ENCODE results near the gene RNMT.
A peak's percentile ranks its signal among the peaks of the same experiment; 100 is the strongest.
"Not testable (repeated sequence)": the region's sequence is repeated elsewhere in the genome, so short reads cannot be mapped to it uniquely, and the experiment has no call there.

RNMT gene

DNA sequence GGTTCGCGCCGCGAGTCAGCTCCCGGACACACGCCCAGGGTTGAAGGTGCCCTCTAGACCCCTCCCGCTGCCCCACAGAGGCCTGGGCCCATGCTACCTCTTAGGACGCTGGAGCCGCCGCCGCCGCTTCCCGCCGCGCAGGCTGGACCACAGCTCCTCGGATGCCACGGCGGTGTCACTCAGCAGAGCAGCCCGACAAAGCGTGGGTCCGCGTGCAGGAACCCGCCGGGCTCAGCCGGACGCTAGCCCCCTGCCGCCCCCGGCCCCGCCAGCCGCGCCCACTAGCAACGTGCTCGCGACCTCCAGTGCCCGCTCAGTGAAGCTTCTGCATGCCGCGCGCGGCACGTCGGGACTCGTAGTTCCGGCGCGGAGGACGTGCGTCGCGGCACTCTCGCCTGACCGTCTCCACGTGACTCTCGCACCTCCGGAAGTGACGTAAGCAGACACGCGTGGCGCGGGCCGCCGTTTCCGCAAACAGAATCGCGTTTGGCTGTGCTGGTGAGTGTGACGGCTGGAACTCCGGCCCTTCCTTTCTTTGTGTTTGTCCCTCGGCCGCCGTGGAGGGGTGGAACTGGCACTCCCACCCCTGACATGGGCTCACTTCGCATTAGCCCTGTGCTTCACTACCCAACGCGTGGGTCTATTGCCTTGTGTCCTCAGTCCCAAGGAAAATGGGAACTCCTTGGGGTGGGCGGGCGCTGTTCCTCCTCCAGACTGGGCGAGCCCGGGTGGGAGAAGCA is at the start of gene RNMT, which contains the start of gene FAM210A:
Gene RNMT, plus strand, starts transcription at position 442 of the 740 bp plus-strand sequence. CDS start 4,845 bp downstream, outside the sequence.
Gene FAM210A, minus strand, starts transcription at position 327 of the 740 bp plus-strand sequence. CDS start 44,481 bp downstream, outside the sequence.
- DNase-seq, result peak; percentile 95

DNA sequence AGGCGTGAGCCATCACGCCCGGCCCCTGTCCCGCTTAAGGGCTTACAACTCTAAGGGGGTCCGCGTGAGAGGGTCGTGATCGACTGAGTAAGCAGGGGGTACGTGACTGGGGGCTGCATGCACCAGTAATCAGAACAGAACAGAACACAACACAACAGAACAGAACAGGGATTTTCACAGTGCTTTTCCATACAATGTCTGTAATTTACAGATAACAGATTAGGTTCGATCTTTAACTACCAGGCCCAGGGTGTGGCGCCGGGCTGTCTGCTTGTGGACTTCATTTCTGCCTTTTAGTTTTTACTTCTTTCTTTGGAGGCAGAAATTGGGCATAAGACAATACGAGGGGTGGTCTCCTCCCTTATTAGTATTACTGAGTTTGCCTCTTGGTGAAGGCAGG is 49.1 kb upstream of the RNMT start:
- DNase-seq, result not testable (repeated sequence)

DNA sequence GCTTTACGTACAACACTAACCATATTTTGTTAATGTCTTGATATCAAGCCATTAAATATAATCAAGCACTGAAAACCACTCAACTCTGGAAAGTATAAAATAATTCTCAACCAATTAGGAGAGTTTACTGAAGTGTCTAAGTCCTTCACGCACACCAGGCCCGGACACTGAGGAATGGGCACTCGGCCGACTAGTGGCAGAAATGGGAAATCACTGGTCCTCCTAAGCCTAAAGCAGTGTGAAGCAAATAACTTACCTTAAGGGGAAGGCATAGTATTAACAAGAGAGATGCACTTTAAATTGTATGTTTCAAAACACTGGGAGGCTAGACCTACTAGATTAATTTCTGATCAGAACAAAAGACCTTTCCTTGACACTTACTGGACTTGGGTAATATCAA is 45.9 kb upstream of the RNMT start:
- peak; percentile 28 for DNase-seq

DNA sequence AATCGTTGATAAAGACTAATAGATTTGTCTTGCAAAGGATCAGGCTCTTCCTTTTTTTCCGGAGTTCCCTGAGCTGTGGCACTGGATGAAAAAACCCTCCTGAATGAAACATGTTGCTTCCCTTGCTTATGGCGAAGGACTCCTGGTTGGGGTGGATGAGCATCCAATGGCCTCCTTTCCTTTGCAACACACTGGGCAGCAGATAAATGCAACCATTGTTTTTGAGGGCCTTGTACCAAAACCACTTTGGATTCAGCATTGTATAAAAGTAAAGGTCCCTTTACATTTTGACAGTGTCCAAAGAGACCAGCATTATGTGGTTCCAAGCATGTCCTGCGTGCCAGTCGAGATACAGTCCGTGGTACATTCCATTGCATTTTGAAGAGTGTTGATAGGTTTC is 44.8 kb upstream of the RNMT start:
- DNase-seq, result no peak

DNA sequence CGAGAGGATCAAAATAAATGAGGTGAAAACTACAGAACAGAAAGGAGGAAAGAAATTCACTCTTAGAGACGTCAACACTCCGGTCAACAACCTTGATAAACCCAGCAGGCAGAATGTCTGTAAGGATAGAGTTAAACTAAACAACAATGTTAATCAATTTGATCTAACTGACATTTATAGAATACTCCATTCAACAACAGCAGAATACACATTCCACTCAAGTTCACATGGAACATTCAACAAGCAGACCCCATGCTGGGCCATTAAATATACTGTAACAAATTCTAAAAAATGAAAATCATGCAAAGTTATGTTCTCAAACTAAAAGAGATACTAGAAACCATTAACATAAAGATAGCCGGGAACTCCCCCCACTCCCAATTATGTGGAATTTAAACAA is 41.9 kb upstream of the RNMT start:
- no peak for DNase-seq

DNA sequence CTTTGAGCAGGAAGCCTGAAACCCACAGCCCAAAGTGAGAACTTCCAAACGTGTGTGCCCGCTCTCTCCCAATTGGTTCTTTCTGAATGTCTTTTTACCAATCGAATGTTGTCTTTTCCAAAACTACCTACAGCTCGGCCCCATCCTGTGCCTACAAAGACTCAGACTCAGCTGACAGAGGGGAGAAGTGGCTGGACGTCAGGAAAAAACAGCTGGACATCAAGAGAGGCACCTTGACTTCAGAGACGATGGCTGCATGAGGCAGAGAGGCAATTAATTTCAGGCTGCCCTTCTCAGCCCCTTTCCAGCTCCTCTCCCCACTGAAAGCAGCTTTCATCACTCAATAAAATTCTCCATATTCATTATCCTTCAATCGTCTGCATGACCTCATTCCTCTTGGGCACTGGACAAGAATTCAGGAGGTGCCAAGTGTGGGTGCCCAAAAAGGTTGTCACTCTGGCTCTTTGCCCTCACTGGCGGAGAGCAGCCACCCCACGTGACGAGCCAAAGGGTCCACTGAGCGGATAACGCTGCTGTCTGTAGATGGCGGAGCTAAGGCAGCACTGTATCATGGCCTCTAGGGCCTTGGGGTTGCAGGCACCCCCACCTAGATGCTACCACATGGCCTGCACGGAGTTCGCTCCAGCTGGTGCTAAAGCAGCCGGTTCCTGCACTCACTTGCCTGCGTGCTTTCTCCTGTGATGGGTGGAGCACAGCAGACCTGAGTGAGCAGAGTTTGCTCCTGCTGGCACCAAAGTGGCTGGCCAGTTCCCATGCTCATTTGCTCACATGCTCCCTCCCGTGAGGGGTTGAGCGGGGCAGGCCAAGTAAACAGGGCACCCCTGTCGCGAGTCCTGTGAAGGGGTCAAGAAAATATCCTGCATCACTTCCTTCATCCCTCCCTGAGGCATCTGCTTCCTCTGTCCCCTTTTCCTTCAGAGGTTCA is 38.0 kb upstream of the RNMT start:
- DNase-seq, result no peak

DNA sequence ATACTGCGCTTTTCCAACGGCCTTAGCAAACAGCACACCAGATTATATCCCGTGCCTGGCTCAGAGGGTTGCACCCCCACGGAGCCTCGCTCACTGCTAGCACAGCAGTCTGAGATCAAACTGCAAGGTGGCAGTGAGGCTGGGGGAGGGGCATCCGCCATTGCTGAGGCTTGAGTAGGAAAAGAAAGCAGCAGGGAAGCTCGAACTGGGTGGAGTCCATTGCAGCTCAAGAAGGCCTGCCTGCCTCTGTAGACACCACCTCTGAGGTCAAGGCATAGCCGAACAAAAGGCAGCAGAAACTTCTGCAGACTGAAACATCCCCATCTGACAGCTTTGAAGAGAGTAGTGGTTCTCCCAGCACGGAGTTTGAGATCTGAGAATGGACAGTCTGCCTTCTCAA is 36.4 kb upstream of the RNMT start:
- DNase-seq, result not testable (repeated sequence)

DNA sequence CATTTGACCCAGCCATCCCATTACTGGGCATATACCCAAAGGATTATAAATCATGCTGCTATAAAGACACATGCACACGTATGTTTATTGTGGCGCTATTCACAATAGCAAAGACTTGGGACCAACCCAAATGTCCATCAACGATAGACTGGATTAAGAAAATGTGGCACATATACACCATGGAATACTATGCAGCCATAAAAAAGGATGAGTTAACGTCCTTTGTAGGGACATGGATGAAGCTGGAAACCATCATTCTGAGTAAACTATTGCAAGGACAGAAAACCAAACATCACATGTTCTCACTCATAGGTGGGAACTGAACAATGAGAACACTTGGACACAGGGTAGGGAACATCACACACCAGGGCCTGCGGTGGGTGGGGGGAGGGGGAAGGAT is 31.1 kb upstream of the RNMT start:
- DNase-seq, result not testable (repeated sequence)

DNA sequence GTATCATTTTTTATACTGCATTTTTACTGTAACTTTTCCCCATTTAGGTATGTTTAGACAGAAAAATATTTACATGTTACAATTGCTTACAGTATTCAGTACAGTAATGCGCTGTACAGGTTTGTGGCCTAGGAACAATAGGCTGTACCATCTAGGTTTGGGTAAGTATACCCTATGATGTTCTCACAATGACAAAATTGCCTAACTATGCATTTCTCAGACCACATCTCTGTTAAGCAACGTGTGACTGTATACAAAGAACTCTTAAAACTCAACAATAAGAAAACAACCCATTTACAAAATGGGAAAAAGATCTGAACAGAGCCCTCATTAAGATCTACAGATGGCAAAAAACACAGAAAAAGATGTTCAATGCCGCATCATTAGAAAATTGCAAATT is 29.5 kb upstream of the RNMT start:
- no peak for DNase-seq

DNA sequence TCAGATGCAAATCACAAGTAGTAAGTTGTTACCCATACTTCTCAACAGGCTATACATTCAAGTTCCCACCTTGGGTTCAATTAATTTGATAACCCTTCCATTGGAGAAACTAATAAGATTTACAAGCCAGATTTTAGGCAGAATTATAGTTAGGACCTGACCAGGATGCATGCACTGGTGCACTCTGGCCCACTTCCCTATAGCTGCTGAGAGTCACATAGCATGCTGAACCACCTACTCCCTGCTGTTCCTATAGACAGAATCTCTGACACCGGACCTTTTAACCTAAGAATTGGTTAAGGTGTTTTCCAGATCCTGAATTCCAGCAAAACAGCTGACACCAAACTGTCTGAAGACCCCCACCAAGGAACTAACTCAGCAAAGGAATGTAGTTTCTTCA is 26.3 kb upstream of the RNMT start:
- DNase-seq, result no peak

DNA sequence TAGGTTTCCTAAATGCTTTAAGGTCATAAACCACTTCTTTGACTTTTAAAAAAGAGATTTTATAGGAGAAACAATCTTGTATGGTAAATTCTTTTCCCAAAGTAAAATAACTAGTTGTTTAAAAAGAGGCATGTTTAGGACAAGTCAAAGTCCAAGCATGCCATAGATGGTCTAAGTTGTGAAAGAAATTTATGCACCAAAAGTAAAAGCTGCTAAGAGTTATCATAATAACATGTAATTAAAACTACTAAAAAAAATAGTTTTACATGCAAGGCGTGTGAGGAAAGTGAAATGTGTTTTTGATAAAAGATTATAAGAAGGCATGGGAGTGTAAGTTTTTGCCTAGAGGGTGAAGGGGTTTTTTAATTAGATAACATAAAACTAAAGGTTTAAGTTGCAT is 22.6 kb upstream of the RNMT start:
- no peak for DNase-seq

DNA sequence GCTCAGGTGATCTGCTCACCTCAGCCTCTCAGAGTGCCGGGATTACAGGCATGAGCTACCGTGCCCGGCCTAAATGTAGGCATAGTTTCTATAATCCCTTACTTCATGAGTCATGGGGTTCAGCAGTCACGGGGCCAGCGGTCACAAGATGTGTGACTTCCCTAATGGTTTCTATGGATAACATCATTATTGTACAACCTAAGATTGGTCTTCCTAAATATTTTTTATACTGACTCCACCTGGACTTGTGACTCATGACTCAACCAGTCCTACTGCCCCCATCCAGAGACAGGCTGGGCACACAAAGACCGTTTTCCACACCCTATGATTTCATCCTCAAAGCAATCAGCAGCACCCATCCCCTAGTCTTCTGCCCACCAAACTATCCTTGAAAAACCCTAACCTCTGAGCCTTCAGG is 16.1 kb upstream of the RNMT start:
- DNase-seq, result no peak

DNA sequence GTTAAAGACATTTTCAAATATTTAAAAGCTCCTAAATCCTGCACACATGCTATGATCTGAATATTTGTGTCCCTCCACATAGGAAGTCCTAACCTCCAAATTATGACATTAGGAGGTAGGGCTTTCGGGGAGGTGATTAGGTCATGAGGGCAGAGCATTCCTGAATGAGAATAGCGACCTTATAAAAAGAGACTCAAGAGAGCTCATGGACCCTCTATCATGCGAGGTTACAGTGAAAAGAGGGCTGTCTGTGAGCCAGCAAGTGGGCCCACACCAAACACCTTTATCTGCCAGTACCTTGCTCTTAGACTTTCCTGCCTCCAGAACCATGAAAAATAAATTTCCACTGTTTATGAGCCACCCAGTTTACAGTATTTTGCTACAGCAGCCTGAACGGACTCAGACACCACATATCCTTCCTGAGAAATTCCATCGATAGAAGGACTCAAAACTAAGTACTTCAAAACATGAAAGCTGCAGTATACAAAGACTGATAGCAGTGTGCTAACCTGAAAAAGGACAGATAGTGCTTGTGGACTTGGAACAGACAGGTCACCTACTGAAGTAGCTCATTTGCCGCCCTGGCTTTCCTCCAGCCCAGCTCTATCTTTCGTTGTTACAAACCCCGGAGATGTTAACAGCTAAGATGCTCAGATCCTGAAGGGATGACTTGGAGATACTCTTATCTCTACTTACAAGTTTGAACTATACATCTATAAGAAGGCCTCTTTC is 13.9 kb upstream of the RNMT start:
- DNase-seq, result no peak

DNA sequence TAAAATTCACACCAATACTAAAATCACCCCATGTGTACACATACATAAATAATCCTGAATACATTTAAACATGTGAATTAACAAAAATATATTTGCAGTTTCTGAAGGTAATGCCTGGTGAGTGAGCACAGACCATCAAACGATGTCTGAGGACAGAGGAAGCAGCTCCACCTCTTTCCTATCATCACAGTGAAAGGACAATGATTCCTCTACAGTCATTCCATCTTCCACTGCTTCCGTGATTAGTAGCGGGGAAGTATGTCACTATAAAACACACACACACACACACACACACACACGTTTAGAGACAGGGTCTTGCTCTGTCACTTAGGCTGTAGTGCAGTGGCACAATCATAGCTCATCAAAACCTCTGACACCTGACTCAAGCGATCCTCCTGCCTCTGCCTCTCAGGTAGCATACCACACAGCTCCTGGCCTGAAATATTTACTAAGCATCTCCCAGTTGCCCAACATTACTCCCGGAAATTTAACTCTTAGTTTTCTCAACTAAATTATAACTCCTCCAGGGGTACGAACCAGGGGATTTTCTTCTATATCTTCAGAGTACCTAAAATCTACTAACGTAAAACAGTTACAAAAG is 12.9 kb upstream of the RNMT start:
- no peak for DNase-seq

DNA sequence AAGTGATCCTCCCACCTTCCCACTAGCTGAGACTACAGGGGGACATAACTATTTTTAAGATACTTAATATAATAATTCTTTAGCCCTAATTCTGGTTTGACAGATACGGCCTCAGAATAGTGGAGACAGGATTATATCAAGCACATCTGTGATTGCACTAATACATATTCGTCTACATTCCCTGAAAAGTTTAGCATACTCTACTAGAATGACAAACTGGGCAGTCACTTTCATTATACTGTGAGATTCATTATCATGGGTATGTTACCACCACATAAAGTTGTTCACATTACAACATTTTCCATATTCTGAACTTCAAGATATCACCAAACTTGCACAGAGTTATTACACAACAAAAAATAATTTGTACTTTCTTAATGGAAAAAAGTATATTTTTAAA is 11.1 kb upstream of the RNMT start:
- no peak for DNase-seq

DNA sequence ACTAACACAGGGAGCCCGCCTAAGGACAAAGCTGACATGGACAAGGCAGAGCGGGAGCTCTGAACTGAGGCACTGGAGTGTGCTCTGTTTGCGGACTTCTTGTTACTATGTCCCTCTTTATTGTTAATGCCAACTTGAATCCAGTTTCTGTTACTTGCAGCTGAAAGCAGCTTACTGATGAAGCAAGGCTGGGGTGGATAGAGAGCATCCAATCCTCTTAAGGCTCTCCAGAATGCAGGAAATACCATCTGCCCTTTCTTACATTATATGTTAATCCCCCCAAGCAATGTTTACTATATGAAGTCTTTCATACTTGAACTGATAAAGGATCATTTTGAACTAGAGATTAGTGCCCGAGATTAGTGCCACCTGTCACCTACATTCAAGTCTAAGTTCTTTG is 9.6 kb upstream of the RNMT start:
- no peak for DNase-seq

DNA sequence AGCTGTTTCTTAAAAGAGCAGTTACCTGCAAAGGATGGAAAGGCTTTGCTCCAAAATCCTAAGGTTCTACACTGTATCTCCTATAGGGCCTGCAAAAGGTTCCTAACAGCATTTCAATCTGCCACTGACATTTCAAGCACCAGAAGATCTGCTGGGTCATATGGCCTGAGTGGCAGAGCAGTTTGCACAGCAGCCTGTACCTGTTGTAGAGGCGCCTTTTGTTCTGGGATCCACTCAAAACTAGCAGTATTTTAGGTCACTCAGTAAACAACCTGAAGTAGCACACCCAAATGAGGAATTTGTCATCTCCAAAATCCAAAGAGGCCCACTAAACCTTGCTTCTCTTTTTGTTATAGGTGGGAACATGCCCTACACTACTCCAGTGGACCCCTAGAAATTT is 6.3 kb upstream of the RNMT start:
- DNase-seq, result no peak

DNA sequence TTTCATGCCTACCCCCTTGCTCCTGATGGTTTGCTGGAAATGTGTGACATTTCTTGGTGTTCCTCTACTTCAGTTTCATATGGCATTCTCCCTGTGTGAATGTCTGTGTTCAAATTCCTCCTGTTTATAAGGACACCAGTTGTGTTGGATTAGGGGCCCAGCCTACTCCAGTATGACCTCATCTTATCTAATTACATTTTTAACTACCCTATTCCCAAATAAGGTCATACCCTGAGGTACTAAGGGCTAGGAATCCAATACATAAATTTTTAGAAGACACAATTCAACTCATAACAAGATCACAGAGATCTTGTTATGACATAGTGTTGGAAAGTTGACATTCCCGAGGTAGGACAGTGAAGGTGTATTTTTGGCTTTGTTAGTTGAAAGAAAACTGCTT is 5.6 kb upstream of the RNMT start:
- no peak for DNase-seq

DNA sequence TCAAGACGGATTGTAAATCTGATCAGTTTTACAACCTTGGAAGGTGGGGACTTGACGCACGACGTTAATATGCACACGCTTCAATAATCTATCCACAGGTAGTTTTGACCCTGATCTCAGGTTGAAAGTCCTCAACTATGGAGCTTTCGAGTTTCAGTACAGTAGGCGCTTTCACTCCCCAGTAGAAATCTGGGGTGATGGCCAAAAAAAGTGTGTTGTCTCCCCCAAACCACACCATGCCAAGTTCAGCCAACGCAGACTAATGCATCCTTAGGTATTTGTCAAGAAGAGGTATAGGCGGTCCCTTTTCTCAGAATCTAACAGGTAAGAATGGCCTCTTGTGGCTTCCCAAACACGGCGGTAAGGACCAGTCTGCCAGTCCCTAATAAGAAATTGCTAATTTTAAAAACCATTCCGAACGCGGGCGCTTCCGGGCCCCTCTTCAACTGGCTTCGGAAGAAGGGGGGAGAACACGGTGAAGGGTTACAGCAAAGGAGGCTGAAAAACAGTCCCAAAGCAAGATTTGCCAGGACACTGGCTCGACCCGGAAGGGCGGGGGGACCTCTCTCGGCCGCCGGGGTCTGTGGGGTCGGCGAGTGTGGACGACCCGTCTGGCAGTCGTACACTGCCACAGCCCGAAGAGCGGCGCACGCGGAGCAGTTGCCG is 774 bp upstream of the RNMT start:
- DNase-seq, result peak; percentile 22

DNA sequence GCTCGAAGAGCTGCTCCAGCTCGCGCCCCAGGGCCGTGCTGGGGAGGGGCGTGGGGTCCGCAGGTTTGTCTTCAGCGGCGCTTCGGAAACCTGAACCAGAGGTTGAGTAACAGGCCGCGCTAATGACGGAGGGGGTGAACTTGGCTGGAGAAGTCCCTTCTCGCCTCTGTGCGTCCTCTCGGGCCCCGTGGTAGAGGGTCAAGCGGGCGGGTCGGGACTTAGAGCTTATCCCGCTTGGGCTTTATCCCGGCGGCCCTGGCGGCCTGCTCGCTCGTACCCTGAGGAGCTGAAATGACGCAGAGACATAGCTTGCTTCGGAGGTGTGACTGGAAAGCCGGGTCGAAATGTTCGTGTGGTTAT is 479 bp downstream of the RNMT start:
- DNase-seq, result no peak

DNA sequence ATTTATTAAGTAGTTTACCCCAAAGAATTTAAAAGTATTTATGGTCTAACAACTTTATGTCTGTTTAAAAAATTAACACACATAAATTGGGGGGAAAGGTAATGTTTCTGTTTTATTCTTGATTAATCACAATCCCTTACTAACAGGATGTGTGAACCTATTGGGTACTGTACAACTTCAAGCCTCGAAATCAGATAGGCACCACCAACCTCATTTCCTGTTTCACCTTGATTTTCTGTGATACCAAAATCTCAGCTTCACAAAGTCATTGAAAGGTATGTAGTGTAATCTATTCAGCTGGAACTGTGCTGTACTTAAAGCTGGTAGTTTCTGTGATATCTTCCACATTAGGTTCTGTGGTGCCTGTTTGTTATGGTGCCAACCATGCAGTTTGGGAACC is 4.0 kb downstream of the RNMT start:
- DNase-seq, result no peak

DNA sequence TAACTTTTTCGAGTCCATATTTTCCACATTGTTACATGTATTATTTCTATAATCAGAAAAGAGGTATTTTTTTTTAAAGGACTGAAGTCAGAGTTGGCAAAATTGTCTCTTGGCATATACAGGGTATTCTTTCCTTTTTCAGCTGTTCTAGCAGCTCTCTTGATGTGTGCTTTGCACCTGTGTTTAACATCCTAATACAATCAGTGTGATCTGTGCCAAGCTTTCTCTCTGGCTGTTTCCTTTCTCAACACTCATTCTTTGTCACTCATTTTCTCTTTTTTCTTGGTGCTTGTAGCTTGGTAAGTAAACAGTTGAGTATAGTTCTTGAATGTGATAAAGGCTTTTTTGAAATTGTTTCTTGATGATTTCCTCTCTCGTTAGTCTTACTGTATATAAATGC is 9.2 kb downstream of the RNMT start:
- DNase-seq, result no peak
